WERI-Rb-1 (cell line): ENCODE measurements around the gene FAM163B.

Experiments
- DNase-seq: peaks from one replicate; pipeline ENCODE4 v3.0.0-alpha.2; 2020
- H3K27ac ChIP-seq: fragments of 250-450 bp; sonication (Bioruptor Pico); 2 replicates; pipeline ENCODE4 v1.5.1; 2020; ENCODE audit warnings: mild to moderate bottlenecking, moderate library complexity
- H3K27me3 ChIP-seq: fragments of 250-450 bp; sonication (Bioruptor Pico); 2 replicates; pipeline ENCODE4 v1.5.1; 2021; ENCODE audit warnings: mild to moderate bottlenecking, low read depth, moderate library complexity; ENCODE audit not compliant: insufficient read depth, severe bottlenecking
- H3K36me3 ChIP-seq: fragments of 250-450 bp; sonication (Bioruptor Pico); 2 replicates; pipeline ENCODE4 v1.5.1; 2020; ENCODE audit warnings: mild to moderate bottlenecking, moderate library complexity
- H3K4me3 ChIP-seq: 2 replicates; pipeline ENCODE4 v1.5.1; 2011; ENCODE audit warnings: low read depth, mild to moderate bottlenecking, control low read depth, low read length
- H3K9me3 ChIP-seq: fragments of 250-450 bp; sonication (Bioruptor Pico); 2 replicates; pipeline ENCODE4 v1.5.1; 2021; ENCODE audit warnings: mild to moderate bottlenecking, moderate library complexity; ENCODE audit not compliant: severe bottlenecking
- CTCF ChIP-seq: IDR thresholded peaks from 2 replicates; pipeline ENCODE4 v1.5.1; 2011; ENCODE audit warnings: low read depth, mild to moderate bottlenecking, control low read depth, inconsistent platforms, low read length

Gene FAM163B

GRCh38 chr9:133529457-133529856 lies 79.7 kb downstream of the FAM163B start:
- Histone ChIP-seq H3K9me3 (no peaks in the 10 kb centered on the region), H3K27me3 (no peaks in the 10 kb centered on the region), H3K4me3 (no peak overlapping the region), H3K27ac (peak overlapping the region; percentile 28), H3K36me3 (no peaks in the 10 kb centered on the region)
- no peak for TF ChIP-seq CTCF
- DNase-seq: no peak

DNA sequence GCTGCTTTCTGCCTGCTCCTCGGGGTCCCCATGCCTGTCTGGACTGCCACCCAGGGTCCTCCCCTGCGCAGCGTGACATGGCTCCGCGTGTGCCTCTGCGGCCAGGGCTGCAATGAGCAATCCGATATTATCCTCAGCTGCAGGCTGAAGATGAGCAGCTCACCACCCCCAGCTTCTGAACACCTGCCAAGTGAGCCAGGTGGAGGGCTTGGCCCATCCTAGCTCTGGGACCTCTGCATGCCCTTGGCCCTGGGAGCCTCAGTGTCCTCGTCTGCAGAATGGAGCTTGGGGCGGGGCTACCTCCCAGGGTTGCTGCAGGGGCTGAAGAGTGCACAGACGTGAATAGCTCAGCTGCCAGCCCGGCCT lies 80.3 kb downstream of the FAM163B start:
- DNase-seq: peak; percentile 36
- H3K27me3 ChIP-seq: no peaks in the 10 kb centered on the region
- no peaks in the 10 kb centered on the region for H3K36me3 ChIP-seq
- no peak for TF ChIP-seq CTCF
- H3K9me3 ChIP-seq: no peaks in the 10 kb centered on the region
- H3K4me3 ChIP-seq: no peak overlapping the region
- H3K27ac ChIP-seq: peak overlapping the region; percentile 89

GRCh38 chr9:133528001-133528875 lies 81.0 kb downstream of the FAM163B start:
- TF ChIP-seq CTCF: no peak
- Histone ChIP-seq H3K27ac (peak overlapping the region; percentile 89), H3K36me3 (no peaks in the 10 kb centered on the region), H3K4me3 (no peak overlapping the region), H3K27me3 (no peaks in the 10 kb centered on the region), H3K9me3 (no peaks in the 10 kb centered on the region)
- no peak for DNase-seq

DNA sequence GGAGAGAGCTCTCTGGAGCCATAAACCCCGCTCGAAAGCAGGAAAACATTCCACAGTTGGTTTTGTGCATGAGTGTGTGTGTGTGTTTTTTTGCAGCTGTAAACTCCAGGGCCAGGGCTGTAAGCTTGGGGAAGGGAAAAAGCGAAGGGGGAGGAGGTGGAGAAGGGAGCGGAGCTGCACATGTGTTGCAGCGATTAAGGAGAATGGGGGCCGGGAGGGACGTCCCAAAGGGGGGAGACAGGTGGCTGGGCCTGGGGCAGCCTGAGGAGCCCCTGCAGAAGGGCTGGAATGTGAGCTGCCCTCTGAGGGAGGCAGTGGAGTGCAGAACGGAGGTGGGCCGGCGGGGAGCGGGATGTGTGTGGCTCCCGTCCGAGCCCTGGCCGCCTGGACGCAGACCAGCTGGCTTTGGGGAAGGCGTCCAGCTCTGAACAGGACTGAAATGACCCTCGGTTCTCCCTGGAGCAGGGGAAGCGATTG lies 81.7 kb downstream of the FAM163B start:
- no peaks in the 10 kb centered on the region for H3K36me3 ChIP-seq
- H3K27me3 ChIP-seq: no peaks in the 10 kb centered on the region
- H3K9me3 ChIP-seq: no peaks in the 10 kb centered on the region
- no peak for TF ChIP-seq CTCF
- peak overlapping the region; percentile 89 for H3K27ac ChIP-seq
- peak; percentile 76 for DNase-seq
- H3K4me3 ChIP-seq: peak overlapping the region; percentile 11; the same call in 1 of the 2 replicates
